Measurements from ENCODE around the gene FPR1. TPM values are rescaled to one million over a fixed set of nuclear protein-coding genes. Genes with fewer than 3 reads are reported as not detected.

FPR1 gene
- total and polyA plus RNA-seq, 2 of the 8 experiments (the other 6 are each of a cell fraction or from before 2014, with no cell fraction given) = 0.11 TPM; not detected in 1

- TF ChIP-seq CHD7 (IDR thresholded peaks at IDR 0.05; ENCODE audit: insufficient replicate concordance, low read length) = no peak
- no peak for TF ChIP-seq RFX5 (IDR thresholded peaks at IDR 0.05; ENCODE audit: borderline replicate concordance, low read depth, low read length)
- TF ChIP-seq EZH2 (IDR thresholded peaks at IDR 0.05; ENCODE audit: low read depth, low read length, severe bottlenecking) = no peak
- TF ChIP-seq RBBP5 (IDR thresholded peaks at IDR 0.05; ENCODE audit: borderline replicate concordance, low read depth, low read length) = no peak
- TF ChIP-seq CEBPB (IDR thresholded peaks at IDR 0.05; ENCODE audit: low read depth, low read length) = no peak
- no peak for TF ChIP-seq JUN (IDR thresholded peaks at IDR 0.05; ENCODE audit: low read depth, low read length)
- TF ChIP-seq GTF2F1 (IDR thresholded peaks at IDR 0.05; ENCODE audit: borderline replicate concordance, low read depth, low read length) = no peak
- TF ChIP-seq CREB1 (IDR thresholded peaks at IDR 0.05) = no peak
- no peak for TF ChIP-seq CTBP2 (IDR thresholded peaks at IDR 0.05; ENCODE audit: borderline replicate concordance, insufficient read depth, insufficient read length, low read length)
Observed at GRCh38 chr19:51713319-51714285, 38.1 kb downstream of the FPR1 start (continued).
